ENCODE measurements around the gene CCDC171.

Gene CCDC171

GRCh38 chr9:15975101-15975778 is 422.4 kb downstream of the CCDC171 start:
- Histone ChIP-seq H3K4me1 (ENCODE audit: control insufficient read depth, insufficient read depth, low read length) (no peaks in the 10 kb centered on the region), H3K27me3 (ENCODE audit: control insufficient read depth, insufficient read depth, low read length) (no peaks in the 10 kb centered on the region), H3K9ac (ENCODE audit: low read depth, low read length) (no peak overlapping the region), H3K36me3 (ENCODE audit: control insufficient read depth, insufficient read depth, low read length) (no peaks in the 10 kb centered on the region), H3K4me3 (ENCODE audit: low read depth, low read length) (no peak overlapping the region), H3K9me3 (ENCODE audit: control insufficient read depth, insufficient read depth, low read length) (no peaks in the 10 kb centered on the region)

- Histone ChIP-seq H3K4me3 (ENCODE audit: low read depth, low read length) (no peak overlapping the region), H3K9me3 (ENCODE audit: control insufficient read depth, insufficient read depth, low read length) (no peaks in the 10 kb centered on the region), H3K27me3 (ENCODE audit: control insufficient read depth, insufficient read depth, low read length) (no peaks in the 10 kb centered on the region), H3K4me1 (ENCODE audit: control insufficient read depth, insufficient read depth, low read length) (no peaks in the 10 kb centered on the region), H3K9ac (ENCODE audit: low read depth, low read length) (no peak overlapping the region), H3K36me3 (ENCODE audit: control insufficient read depth, insufficient read depth, low read length) (no peaks in the 10 kb centered on the region)
Measured at GRCh38 chr9:15977438-15977837, 424.6 kb downstream of the CCDC171 start.

GRCh38 chr9:15982182-15982581 is 429.3 kb downstream of the CCDC171 start:
- H3K36me3 ChIP-seq (ENCODE audit: control insufficient read depth, insufficient read depth, low read length): no peaks in the 10 kb centered on the region

GRCh38 chr9:15999422-16000339 is 446.8 kb downstream of the CCDC171 start:
- Histone ChIP-seq H3K36me3 (ENCODE audit: control insufficient read depth, insufficient read depth, low read length) (no peaks in the 10 kb centered on the region), H3K9ac (ENCODE audit: low read depth, low read length) (no peak overlapping the region), H3K4me1 (ENCODE audit: control insufficient read depth, insufficient read depth, low read length) (no peaks in the 10 kb centered on the region), H3K4me3 (ENCODE audit: low read depth, low read length) (no peak overlapping the region), H3K27me3 (ENCODE audit: control insufficient read depth, insufficient read depth, low read length) (no peaks in the 10 kb centered on the region), H3K9me3 (ENCODE audit: control insufficient read depth, insufficient read depth, low read length) (no peaks in the 10 kb centered on the region)

More at GRCh38 chr9:15982182-15982581, 429.3 kb downstream of the CCDC171 start:
- Histone ChIP-seq H3K9ac (ENCODE audit: low read depth, low read length) (no peak overlapping the region), H3K9me3 (ENCODE audit: control insufficient read depth, insufficient read depth, low read length) (no peaks in the 10 kb centered on the region), H3K4me1 (ENCODE audit: control insufficient read depth, insufficient read depth, low read length) (no peaks in the 10 kb centered on the region), H3K4me3 (ENCODE audit: low read depth, low read length) (no peak overlapping the region), H3K27me3 (ENCODE audit: control insufficient read depth, insufficient read depth, low read length) (no peaks in the 10 kb centered on the region)

- no peaks in the 10 kb centered on the region for H3K36me3 ChIP-seq (ENCODE audit: control insufficient read depth, insufficient read depth, low read length)
- H3K9me3 ChIP-seq (ENCODE audit: control insufficient read depth, insufficient read depth, low read length): no peaks in the 10 kb centered on the region
- no peak overlapping the region for H3K9ac ChIP-seq (ENCODE audit: low read depth, low read length)
- H3K4me3 ChIP-seq (ENCODE audit: low read depth, low read length): no peak overlapping the region
- no peaks in the 10 kb centered on the region for H3K27me3 ChIP-seq (ENCODE audit: control insufficient read depth, insufficient read depth, low read length)
- no peaks in the 10 kb centered on the region for H3K4me1 ChIP-seq (ENCODE audit: control insufficient read depth, insufficient read depth, low read length)
Measured at GRCh38 chr9:16000811-16001210, 448.0 kb downstream of the CCDC171 start.

- Histone ChIP-seq H3K27me3 (ENCODE audit: control insufficient read depth, insufficient read depth, low read length) (no peaks in the 10 kb centered on the region), H3K9me3 (ENCODE audit: control insufficient read depth, insufficient read depth, low read length) (no peaks in the 10 kb centered on the region), H3K4me1 (ENCODE audit: control insufficient read depth, insufficient read depth, low read length) (no peaks in the 10 kb centered on the region)
Measured at GRCh38 chr9:16001856-16002255, 449.0 kb downstream of the CCDC171 start.

GRCh38 chr9:16002816-16003215 is 450.0 kb downstream of the CCDC171 start:
- H3K4me3 ChIP-seq (ENCODE audit: low read depth, low read length): no peak overlapping the region
- no peak overlapping the region for H3K9ac ChIP-seq (ENCODE audit: low read depth, low read length)
- no peaks in the 10 kb centered on the region for H3K4me1 ChIP-seq (ENCODE audit: control insufficient read depth, insufficient read depth, low read length)
- no peaks in the 10 kb centered on the region for H3K27me3 ChIP-seq (ENCODE audit: control insufficient read depth, insufficient read depth, low read length)
- no peaks in the 10 kb centered on the region for H3K9me3 ChIP-seq (ENCODE audit: control insufficient read depth, insufficient read depth, low read length)
- H3K36me3 ChIP-seq (ENCODE audit: control insufficient read depth, insufficient read depth, low read length): no peaks in the 10 kb centered on the region

More at GRCh38 chr9:16001856-16002255, 449.0 kb downstream of the CCDC171 start:
- no peak overlapping the region for H3K4me3 ChIP-seq (ENCODE audit: low read depth, low read length)
- H3K9ac ChIP-seq (ENCODE audit: low read depth, low read length): no peak overlapping the region
- H3K36me3 ChIP-seq (ENCODE audit: control insufficient read depth, insufficient read depth, low read length): no peaks in the 10 kb centered on the region

GRCh38 chr9:16003785-16004184 is 450.9 kb downstream of the CCDC171 start:
- no peaks in the 10 kb centered on the region for H3K4me1 ChIP-seq (ENCODE audit: control insufficient read depth, insufficient read depth, low read length)
- no peak overlapping the region for H3K4me3 ChIP-seq (ENCODE audit: low read depth, low read length)
- no peaks in the 10 kb centered on the region for H3K27me3 ChIP-seq (ENCODE audit: control insufficient read depth, insufficient read depth, low read length)
- H3K36me3 ChIP-seq (ENCODE audit: control insufficient read depth, insufficient read depth, low read length): no peaks in the 10 kb centered on the region
- H3K9ac ChIP-seq (ENCODE audit: low read depth, low read length): no peak overlapping the region
- H3K9me3 ChIP-seq (ENCODE audit: control insufficient read depth, insufficient read depth, low read length): no peaks in the 10 kb centered on the region

GRCh38 chr9:16004613-16005012 is 451.8 kb downstream of the CCDC171 start:
- no peaks in the 10 kb centered on the region for H3K36me3 ChIP-seq (ENCODE audit: control insufficient read depth, insufficient read depth, low read length)
- H3K4me3 ChIP-seq (ENCODE audit: low read depth, low read length): no peak overlapping the region
- no peaks in the 10 kb centered on the region for H3K27me3 ChIP-seq (ENCODE audit: control insufficient read depth, insufficient read depth, low read length)
- H3K9me3 ChIP-seq (ENCODE audit: control insufficient read depth, insufficient read depth, low read length): no peaks in the 10 kb centered on the region
- no peak overlapping the region for H3K9ac ChIP-seq (ENCODE audit: low read depth, low read length)
- H3K4me1 ChIP-seq (ENCODE audit: control insufficient read depth, insufficient read depth, low read length): no peaks in the 10 kb centered on the region

GRCh38 chr9:16010221-16010620 is 457.4 kb downstream of the CCDC171 start:
- Histone ChIP-seq H3K4me1 (ENCODE audit: control insufficient read depth, insufficient read depth, low read length) (no peaks in the 10 kb centered on the region), H3K36me3 (ENCODE audit: control insufficient read depth, insufficient read depth, low read length) (no peaks in the 10 kb centered on the region), H3K27me3 (ENCODE audit: control insufficient read depth, insufficient read depth, low read length) (no peaks in the 10 kb centered on the region), H3K4me3 (ENCODE audit: low read depth, low read length) (no peak overlapping the region), H3K9ac (ENCODE audit: low read depth, low read length) (no peak overlapping the region), H3K9me3 (ENCODE audit: control insufficient read depth, insufficient read depth, low read length) (no peaks in the 10 kb centered on the region)

GRCh38 chr9:16012621-16013020 is 459.8 kb downstream of the CCDC171 start:
- H3K9ac ChIP-seq (ENCODE audit: low read depth, low read length): no peak overlapping the region
- no peaks in the 10 kb centered on the region for H3K36me3 ChIP-seq (ENCODE audit: control insufficient read depth, insufficient read depth, low read length)
- H3K9me3 ChIP-seq (ENCODE audit: control insufficient read depth, insufficient read depth, low read length): no peaks in the 10 kb centered on the region
- no peaks in the 10 kb centered on the region for H3K4me1 ChIP-seq (ENCODE audit: control insufficient read depth, insufficient read depth, low read length)
- H3K27me3 ChIP-seq (ENCODE audit: control insufficient read depth, insufficient read depth, low read length): no peaks in the 10 kb centered on the region
- no peak overlapping the region for H3K4me3 ChIP-seq (ENCODE audit: low read depth, low read length)

GRCh38 chr9:16013366-16013765 is 460.5 kb downstream of the CCDC171 start:
- Histone ChIP-seq H3K9ac (ENCODE audit: low read depth, low read length) (no peak overlapping the region), H3K36me3 (ENCODE audit: control insufficient read depth, insufficient read depth, low read length) (no peaks in the 10 kb centered on the region), H3K4me1 (ENCODE audit: control insufficient read depth, insufficient read depth, low read length) (no peaks in the 10 kb centered on the region), H3K9me3 (ENCODE audit: control insufficient read depth, insufficient read depth, low read length) (no peaks in the 10 kb centered on the region), H3K4me3 (ENCODE audit: low read depth, low read length) (no peak overlapping the region), H3K27me3 (ENCODE audit: control insufficient read depth, insufficient read depth, low read length) (no peaks in the 10 kb centered on the region)

Measured in iPS-15b (cell line).